Muscle layer of duodenum (tissue), 2 donors: ENCODE measurements around the gene TEX22.

Source experiments
- H3K27ac ChIP-seq: one replicate; pipeline ENCODE4 v1.7.0; 2013; ENCODE audit warnings: mild to moderate bottlenecking, low read length
- H3K27me3 ChIP-seq: one replicate; pipeline ENCODE4 v1.7.0; 2013; ENCODE audit warnings: low read depth, mild to moderate bottlenecking, control low read depth, low read length
- H3K36me3 ChIP-seq, 2 donors: one replicate each; pipeline ENCODE4 v1.7.0; 2013; ENCODE audit warnings: low read length in 2 of 2, control low read depth in 1 of 2, mild to moderate bottlenecking in 1 of 2; ENCODE audit not compliant: insufficient read depth in 2 of 2, control insufficient read depth in 1 of 2
- H3K4me1 ChIP-seq, 2 donors: one replicate each; pipeline ENCODE4 v1.7.0; 2013; ENCODE audit warnings: low read length in 2 of 2, mild to moderate bottlenecking in 2 of 2, control low read depth in 1 of 2, moderate library complexity in 1 of 2; ENCODE audit not compliant: insufficient read depth in 2 of 2, control insufficient read depth in 1 of 2
- H3K4me3 ChIP-seq, 2 donors: one replicate each; pipeline ENCODE4 v1.7.0; 2013; ENCODE audit warnings: low read length in 2 of 2, low read depth in 1 of 2, mild to moderate bottlenecking in 1 of 2
- H3K9me3 ChIP-seq, 2 donors: one replicate each; pipeline ENCODE4 v1.7.0; 2013; ENCODE audit warnings: low read length in 2 of 2, control low read depth in 1 of 2, mild to moderate bottlenecking in 1 of 2; ENCODE audit not compliant: control insufficient read depth in 1 of 2
- donor health status: healthy.

TEX22 gene

GRCh38 chr14:105386581-105387529 lies 11.5 kb upstream of the TEX22 start:
- Histone ChIP-seq H3K27me3 (no peaks in the 10 kb centered on the region), H3K36me3 (peaks cover 0 to 62% of the 10 kb centered on the region in 2 donors), H3K27ac (no peak overlapping the region), H3K9me3 (no peaks in the 10 kb centered on the region), H3K4me1 (peaks cover 0 to 16% of the 10 kb centered on the region in 2 donors), H3K4me3 (no peak overlapping the region)

GRCh38 chr14:105387530-105387922 lies 10.8 kb upstream of the TEX22 start:
- Histone ChIP-seq H3K27me3 (no peaks in the 10 kb centered on the region), H3K4me1 (peaks cover 0 to 16% of the 10 kb centered on the region in 2 donors), H3K4me3 (no peak overlapping the region), H3K9me3 (no peaks in the 10 kb centered on the region), H3K27ac (no peak overlapping the region), H3K36me3 (peaks cover 0 to 58% of the 10 kb centered on the region in 2 donors)

GRCh38 chr14:105388110-105388951 lies 10.0 kb upstream of the TEX22 start:
- Histone ChIP-seq H3K36me3 (peaks cover 0 to 57% of the 10 kb centered on the region in 2 donors), H3K4me3 (no peak overlapping the region), H3K27me3 (no peaks in the 10 kb centered on the region), H3K9me3 (no peaks in the 10 kb centered on the region), H3K27ac (no peak overlapping the region), H3K4me1 (peaks cover 0 to 16% of the 10 kb centered on the region in 2 donors)

GRCh38 chr14:105388976-105389375 lies 9.4 kb upstream of the TEX22 start:
- peaks cover 0 to 16% of the 10 kb centered on the region in 2 donors for H3K4me1 ChIP-seq
- H3K27me3 ChIP-seq: no peaks in the 10 kb centered on the region
- no peak overlapping the region for H3K27ac ChIP-seq
- H3K36me3 ChIP-seq: peaks cover 0 to 51% of the 10 kb centered on the region in 2 donors
- no peak overlapping the region for H3K4me3 ChIP-seq
- H3K9me3 ChIP-seq: no peaks in the 10 kb centered on the region

- Histone ChIP-seq H3K27me3 (no peaks in the 10 kb centered on the region), H3K4me1 (peaks cover 0 to 16% of the 10 kb centered on the region in 2 donors), H3K27ac (no peak overlapping the region), H3K9me3 (no peaks in the 10 kb centered on the region), H3K4me3 (no peak overlapping the region), H3K36me3 (peaks cover 0 to 48% of the 10 kb centered on the region in 2 donors)
Observed at GRCh38 chr14:105389534-105389933, 8.8 kb upstream of the TEX22 start.

- Histone ChIP-seq H3K4me1 (peaks cover 0 to 16% of the 10 kb centered on the region in 2 donors), H3K4me3 (no peak overlapping the region), H3K9me3 (no peaks in the 10 kb centered on the region), H3K36me3 (peaks cover 0 to 48% of the 10 kb centered on the region in 2 donors), H3K27ac (no peak overlapping the region), H3K27me3 (no peaks in the 10 kb centered on the region)
Observed at GRCh38 chr14:105389976-105390848, 8.1 kb upstream of the TEX22 start.

- no peak overlapping the region for H3K4me3 ChIP-seq
- H3K4me1 ChIP-seq: peaks cover 0 to 16% of the 10 kb centered on the region in 2 donors
- peaks cover 0 to 42% of the 10 kb centered on the region in 2 donors for H3K36me3 ChIP-seq
- H3K9me3 ChIP-seq: no peaks in the 10 kb centered on the region
- H3K27ac ChIP-seq: no peak overlapping the region
- H3K27me3 ChIP-seq: no peaks in the 10 kb centered on the region
Observed at GRCh38 chr14:105390849-105391500, 7.4 kb upstream of the TEX22 start.

- H3K27me3 ChIP-seq: no peaks in the 10 kb centered on the region
- H3K36me3 ChIP-seq: peaks cover 0 to 42% of the 10 kb centered on the region in 2 donors
- no peaks in the 10 kb centered on the region for H3K9me3 ChIP-seq
- peaks cover 0 to 16% of the 10 kb centered on the region in 2 donors for H3K4me1 ChIP-seq
- H3K27ac ChIP-seq: no peak overlapping the region
- no peak overlapping the region for H3K4me3 ChIP-seq
Observed at GRCh38 chr14:105391541-105391940, 6.8 kb upstream of the TEX22 start.

- Histone ChIP-seq H3K4me1 (peaks cover 0 to 18% of the 10 kb centered on the region in 2 donors), H3K27ac (no peak overlapping the region), H3K27me3 (no peaks in the 10 kb centered on the region), H3K4me3 (no peak overlapping the region), H3K36me3 (peaks cover 0 to 33% of the 10 kb centered on the region in 2 donors), H3K9me3 (no peaks in the 10 kb centered on the region)
Observed at GRCh38 chr14:105392131-105393090, 5.9 kb upstream of the TEX22 start.
